GM23338 (cell line): ENCODE data around the gene PAPOLB.

ENCODE experiments used
- EZH2phosphoT487 ChIP-seq: fragments of 200-600 bp; sonication (generic); IDR thresholded peaks from one replicate; pipeline ENCODE4 v1.8.1; 2018; ENCODE audit warnings: antibody characterized with exemption; ENCODE audit not compliant: unreplicated experiment
- POLR2AphosphoS5 ChIP-seq: IDR thresholded peaks from 2 replicates; pipeline ENCODE4 v1.6.1; 2016; ENCODE audit warnings: antibody characterized with exemption, low read depth
- TF ChIP-seq, protein P1 (sequence below), 2 experiments: fragments of 200-600 bp in 1 of 2; sonication (generic) in 1 of 2; conservative IDR thresholded peaks; 2 replicates each; pipeline versions ENCODE4 v1.5.1 to v1.6.1; 2016 to 2017; ENCODE audit warnings: antibody characterized with exemption in 2 of 2, low read depth in 2 of 2, mild to moderate bottlenecking in 2 of 2, moderate library complexity in 1 of 2

DNA sequence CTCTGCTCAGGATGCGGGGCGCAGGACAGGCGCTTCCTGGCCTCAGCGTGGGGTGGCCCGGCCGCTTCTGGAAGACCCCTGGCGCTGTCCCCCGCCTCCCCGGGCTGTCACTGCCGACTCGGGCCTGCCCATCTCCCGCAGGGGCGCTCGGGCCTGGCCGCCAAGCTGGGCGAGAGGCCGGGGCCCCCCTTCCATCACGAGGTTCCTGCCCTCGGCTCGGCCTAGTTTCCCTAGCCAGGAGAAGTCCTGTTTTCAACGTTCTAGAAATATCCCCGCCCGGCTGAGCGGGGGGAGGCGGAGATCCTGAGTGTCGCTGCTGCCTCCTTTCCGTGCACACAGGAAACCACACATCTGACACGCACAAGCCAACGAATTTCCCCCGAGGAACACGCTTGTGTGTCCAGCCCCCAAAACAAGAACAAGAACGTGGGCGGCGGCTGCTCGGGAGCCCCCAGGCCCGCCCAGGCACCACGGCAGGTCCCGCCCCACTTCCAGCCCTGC is 52.7 kb downstream of the PAPOLB start:
- TF ChIP-seq, protein P1, sequence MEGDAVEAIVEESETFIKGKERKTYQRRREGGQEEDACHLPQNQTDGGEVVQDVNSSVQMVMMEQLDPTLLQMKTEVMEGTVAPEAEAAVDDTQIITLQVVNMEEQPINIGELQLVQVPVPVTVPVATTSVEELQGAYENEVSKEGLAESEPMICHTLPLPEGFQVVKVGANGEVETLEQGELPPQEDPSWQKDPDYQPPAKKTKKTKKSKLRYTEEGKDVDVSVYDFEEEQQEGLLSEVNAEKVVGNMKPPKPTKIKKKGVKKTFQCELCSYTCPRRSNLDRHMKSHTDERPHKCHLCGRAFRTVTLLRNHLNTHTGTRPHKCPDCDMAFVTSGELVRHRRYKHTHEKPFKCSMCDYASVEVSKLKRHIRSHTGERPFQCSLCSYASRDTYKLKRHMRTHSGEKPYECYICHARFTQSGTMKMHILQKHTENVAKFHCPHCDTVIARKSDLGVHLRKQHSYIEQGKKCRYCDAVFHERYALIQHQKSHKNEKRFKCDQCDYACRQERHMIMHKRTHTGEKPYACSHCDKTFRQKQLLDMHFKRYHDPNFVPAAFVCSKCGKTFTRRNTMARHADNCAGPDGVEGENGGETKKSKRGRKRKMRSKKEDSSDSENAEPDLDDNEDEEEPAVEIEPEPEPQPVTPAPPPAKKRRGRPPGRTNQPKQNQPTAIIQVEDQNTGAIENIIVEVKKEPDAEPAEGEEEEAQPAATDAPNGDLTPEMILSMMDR (conservative IDR thresholded peaks at IDR 0.05; ENCODE audit: low read depth in 2 of 2) = no peak
- no peak for TF ChIP-seq POLR2AphosphoS5
- no peak for TF ChIP-seq EZH2phosphoT487
